Measurements from ENCODE around the gene FANCD2. TPM values are rescaled to one million over a fixed set of nuclear protein-coding genes. Genes with fewer than 3 reads are reported as not detected.
"Not testable (repeated sequence)": the region's sequence is repeated elsewhere in the genome, so short reads cannot be mapped to it uniquely, and the experiment has no call there.

FANCD2 gene
- total RNA-seq, 1 experiment from 2014 or later, result 35.7 TPM

GRCh38 chr3:10122724-10123123 is 96.5 kb downstream of the FANCD2 start:
- no peaks in the 10 kb centered on the region for H3K9me3 ChIP-seq (ENCODE audit: insufficient read depth, low read depth)
- no TSS peak for BruUV-seq (replicated peaks)
- H3K9me2 ChIP-seq (ENCODE audit: insufficient read depth), result no peaks in the 10 kb centered on the region
- no peak overlapping the region for H3K4me3 ChIP-seq
- peaks cover 60% of the 10 kb centered on the region for H3K79me2 ChIP-seq (ENCODE audit: low read depth)
- no peak overlapping the region for H3K27ac ChIP-seq
- ChIA-PET CTCF (no interaction called here), POLR2A (ENCODE audit: unreplicated experiment) (no interaction called here)
- H4K20me1 ChIP-seq (ENCODE audit: insufficient read depth), result peaks cover 32% of the 10 kb centered on the region
- intact Hi-C loops (cut with micrococcal nuclease; ENCODE audit: unreplicated experiment), result no loop called here
- H3K27me3 ChIP-seq (ENCODE audit: insufficient read depth, low read depth), result no peaks in the 10 kb centered on the region
- no peak overlapping the region for H3K4me2 ChIP-seq
- no peak for DNase-seq
- H2AFZ ChIP-seq, result no peak overlapping the region
- no peaks in the 10 kb centered on the region for H3K4me1 ChIP-seq (replicated peaks; ENCODE audit: insufficient read depth)
- peaks cover 25% of the 10 kb centered on the region for H3K36me3 ChIP-seq (ENCODE audit: low read depth)
- TF ChIP-seq, protein P1, sequence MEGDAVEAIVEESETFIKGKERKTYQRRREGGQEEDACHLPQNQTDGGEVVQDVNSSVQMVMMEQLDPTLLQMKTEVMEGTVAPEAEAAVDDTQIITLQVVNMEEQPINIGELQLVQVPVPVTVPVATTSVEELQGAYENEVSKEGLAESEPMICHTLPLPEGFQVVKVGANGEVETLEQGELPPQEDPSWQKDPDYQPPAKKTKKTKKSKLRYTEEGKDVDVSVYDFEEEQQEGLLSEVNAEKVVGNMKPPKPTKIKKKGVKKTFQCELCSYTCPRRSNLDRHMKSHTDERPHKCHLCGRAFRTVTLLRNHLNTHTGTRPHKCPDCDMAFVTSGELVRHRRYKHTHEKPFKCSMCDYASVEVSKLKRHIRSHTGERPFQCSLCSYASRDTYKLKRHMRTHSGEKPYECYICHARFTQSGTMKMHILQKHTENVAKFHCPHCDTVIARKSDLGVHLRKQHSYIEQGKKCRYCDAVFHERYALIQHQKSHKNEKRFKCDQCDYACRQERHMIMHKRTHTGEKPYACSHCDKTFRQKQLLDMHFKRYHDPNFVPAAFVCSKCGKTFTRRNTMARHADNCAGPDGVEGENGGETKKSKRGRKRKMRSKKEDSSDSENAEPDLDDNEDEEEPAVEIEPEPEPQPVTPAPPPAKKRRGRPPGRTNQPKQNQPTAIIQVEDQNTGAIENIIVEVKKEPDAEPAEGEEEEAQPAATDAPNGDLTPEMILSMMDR (conservative IDR thresholded peaks at IDR 0.05), result no peak
- TF ChIP-seq EZH2 (IDR thresholded peaks at IDR 0.05; ENCODE audit: low read depth), result no peak
- peaks cover 10% of the 10 kb centered on the region; the same call in 1 of the 2 replicates for H3F3A ChIP-seq (ENCODE audit: insufficient read depth, low read depth)

GRCh38 chr3:10135872-10136271 is 109.6 kb downstream of the FANCD2 start:
- H3K36me3 ChIP-seq (ENCODE audit: low read depth); H3K4me2 ChIP-seq; H2AFZ ChIP-seq; H3K9me3 ChIP-seq (ENCODE audit: insufficient read depth, low read depth); H3K27me3 ChIP-seq (ENCODE audit: insufficient read depth, low read depth); CTCF ChIA-PET; H3K79me2 ChIP-seq (ENCODE audit: low read depth); intact Hi-C loops (cut with micrococcal nuclease; ENCODE audit: unreplicated experiment); H3K4me3 ChIP-seq; BruUV-seq (replicated peaks); H3K4me1 ChIP-seq (replicated peaks; ENCODE audit: insufficient read depth); DNase-seq; H4K20me1 ChIP-seq (ENCODE audit: insufficient read depth); H3K27ac ChIP-seq; H3K9me2 ChIP-seq (ENCODE audit: insufficient read depth): not testable (repeated sequence)
- peaks cover 17% of the 10 kb centered on the region; the same call in 1 of the 2 replicates for H3F3A ChIP-seq (ENCODE audit: insufficient read depth, low read depth)
- POLR2A ChIA-PET (ENCODE audit: unreplicated experiment), result interaction anchor here (0.6 kb wide), 1 partner anchor 405 kb away, joined by 3 read pairs; the partner anchor contains the start of gene BRPF1

GRCh38 chr3:10136426-10137005 is 110.3 kb downstream of the FANCD2 start:
- Histone ChIP-seq H3K79me2 (ENCODE audit: low read depth) (no peaks in the 10 kb centered on the region), H3F3A (ENCODE audit: insufficient read depth, low read depth) (peaks cover 21% of the 10 kb centered on the region; the same call in 1 of the 2 replicates), H3K4me1 (replicated peaks; ENCODE audit: insufficient read depth) (peaks cover 5% of the 10 kb centered on the region), H3K36me3 (ENCODE audit: low read depth) (no peaks in the 10 kb centered on the region), H3K4me3 (no peak overlapping the region), H3K9me3 (ENCODE audit: insufficient read depth, low read depth) (no peaks in the 10 kb centered on the region), H2AFZ (no peak overlapping the region), H3K4me2 (no peak overlapping the region), H4K20me1 (ENCODE audit: insufficient read depth) (no peaks in the 10 kb centered on the region; the same call in 1 of the 2 replicates), H3K9me2 (ENCODE audit: insufficient read depth) (no peaks in the 10 kb centered on the region), H3K27me3 (ENCODE audit: insufficient read depth, low read depth) (no peaks in the 10 kb centered on the region), H3K27ac (no peak overlapping the region)
- CTCF ChIA-PET, result no interaction called here
- DNase-seq, result no peak
- BruUV-seq (replicated peaks), result no TSS peak
- POLR2A ChIA-PET (ENCODE audit: unreplicated experiment), result no interaction called here
- TF ChIP-seq EZH2 (IDR thresholded peaks at IDR 0.05; ENCODE audit: low read depth), result no peak
- TF ChIP-seq, protein P1 (conservative IDR thresholded peaks at IDR 0.05), result no peak
- intact Hi-C loops (cut with micrococcal nuclease; ENCODE audit: unreplicated experiment), result no loop called here

- no peaks in the 10 kb centered on the region; the same call in 1 of the 2 replicates for H4K20me1 ChIP-seq (ENCODE audit: insufficient read depth)
- H3K36me3 ChIP-seq (ENCODE audit: low read depth), result no peaks in the 10 kb centered on the region
- H3K9me3 ChIP-seq (ENCODE audit: insufficient read depth, low read depth), result no peaks in the 10 kb centered on the region
- DNase-seq, result peak; percentile 25 to 84
- peaks cover 20% of the 10 kb centered on the region; the same call in 1 of the 2 replicates for H3F3A ChIP-seq (ENCODE audit: insufficient read depth, low read depth)
- no peaks in the 10 kb centered on the region for H3K9me2 ChIP-seq (ENCODE audit: insufficient read depth)
- no TSS peak for BruUV-seq (replicated peaks)
- peak overlapping the region; percentile 7; the same call in 1 of the 2 replicates for H3K4me2 ChIP-seq
- peaks cover 6% of the 10 kb centered on the region for H3K79me2 ChIP-seq (ENCODE audit: low read depth)
- H3K4me1 ChIP-seq (replicated peaks; ENCODE audit: insufficient read depth), result peaks cover 5% of the 10 kb centered on the region
- no peak overlapping the region for H3K4me3 ChIP-seq
- TF ChIP-seq, protein P1 (conservative IDR thresholded peaks at IDR 0.05), result no peak
- no peak for TF ChIP-seq EZH2 (IDR thresholded peaks at IDR 0.05; ENCODE audit: low read depth)
- intact Hi-C loops (cut with micrococcal nuclease; ENCODE audit: unreplicated experiment), result no loop called here
- H3K27me3 ChIP-seq (ENCODE audit: insufficient read depth, low read depth), result no peaks in the 10 kb centered on the region
- POLR2A ChIA-PET (ENCODE audit: unreplicated experiment), result no interaction called here
- no peak overlapping the region for H2AFZ ChIP-seq
- no peak overlapping the region for H3K27ac ChIP-seq
- CTCF ChIA-PET, result no interaction called here
These were observed 110.9 kb downstream of the FANCD2 start for GRCh38 chr3:10137178-10137577.
